ENCODE measurements around the gene OR3A2.
"Not testable (repeated sequence)": the region's sequence is repeated elsewhere in the genome, so short reads cannot be mapped to it uniquely, and the experiment has no call there.

DNA sequence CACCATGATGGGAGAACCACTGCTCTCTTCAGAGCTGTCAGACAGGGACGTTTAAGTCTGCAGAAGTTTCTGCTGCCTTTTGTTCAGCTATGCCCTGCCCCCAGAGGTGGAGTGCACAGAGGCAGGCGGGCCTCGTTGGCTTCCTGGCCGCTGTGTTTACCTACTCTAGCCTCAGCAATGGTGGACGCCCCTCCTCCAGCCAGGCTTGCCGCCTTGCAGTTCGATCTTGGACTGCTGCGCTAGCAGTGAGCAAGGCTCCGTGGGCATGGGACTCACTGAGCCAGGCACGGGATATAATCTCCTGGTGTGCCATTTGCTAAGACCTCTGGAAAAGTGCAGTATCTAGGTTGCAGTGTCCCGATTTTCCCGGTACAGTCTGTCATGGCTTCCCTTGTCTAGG, 43.3 kb downstream of the OR3A2 start:
- not testable (repeated sequence) for TF ChIP-seq POLR2A, POLR2AphosphoS5 (IDR thresholded peaks at IDR 0.05)
- TF ChIP-seq, protein P1, sequence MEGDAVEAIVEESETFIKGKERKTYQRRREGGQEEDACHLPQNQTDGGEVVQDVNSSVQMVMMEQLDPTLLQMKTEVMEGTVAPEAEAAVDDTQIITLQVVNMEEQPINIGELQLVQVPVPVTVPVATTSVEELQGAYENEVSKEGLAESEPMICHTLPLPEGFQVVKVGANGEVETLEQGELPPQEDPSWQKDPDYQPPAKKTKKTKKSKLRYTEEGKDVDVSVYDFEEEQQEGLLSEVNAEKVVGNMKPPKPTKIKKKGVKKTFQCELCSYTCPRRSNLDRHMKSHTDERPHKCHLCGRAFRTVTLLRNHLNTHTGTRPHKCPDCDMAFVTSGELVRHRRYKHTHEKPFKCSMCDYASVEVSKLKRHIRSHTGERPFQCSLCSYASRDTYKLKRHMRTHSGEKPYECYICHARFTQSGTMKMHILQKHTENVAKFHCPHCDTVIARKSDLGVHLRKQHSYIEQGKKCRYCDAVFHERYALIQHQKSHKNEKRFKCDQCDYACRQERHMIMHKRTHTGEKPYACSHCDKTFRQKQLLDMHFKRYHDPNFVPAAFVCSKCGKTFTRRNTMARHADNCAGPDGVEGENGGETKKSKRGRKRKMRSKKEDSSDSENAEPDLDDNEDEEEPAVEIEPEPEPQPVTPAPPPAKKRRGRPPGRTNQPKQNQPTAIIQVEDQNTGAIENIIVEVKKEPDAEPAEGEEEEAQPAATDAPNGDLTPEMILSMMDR (IDR thresholded peaks at IDR 0.05): not testable (repeated sequence)
